Keratinocyte (primary cell): ENCODE results near the gene CD300LD. TPM values are rescaled to one million over a fixed set of nuclear protein-coding genes. Genes with fewer than 3 reads are reported as not detected.

ENCODE experiments used
- DNase-seq: peaks from one replicate; pipeline ENCODE4 v3.0.0-alpha.2; 2011; ENCODE audit warnings: low read depth, missing footprints, low spot score
- FAIRE-seq: peaks from 2 replicates; lab custom pipeline; 2011; peaks lifted over from hg19 to GRCh38; lab: Jason Lieb, UNC
- H2AFZ ChIP-seq: 2 replicates; pipeline ENCODE4 v1.6.0; 2012; ENCODE audit warnings: low read length, control low read depth, inconsistent platforms; ENCODE audit not compliant: control insufficient read depth
- H3K27ac ChIP-seq: 2 replicates; pipeline ENCODE4 v1.5.1; 2011; ENCODE audit warnings: low read length; ENCODE audit not compliant: control insufficient read depth, insufficient read depth
- H3K27me3 ChIP-seq: 3 replicates; pipeline ENCODE4 v1.6.0; 2011; ENCODE audit warnings: low read length; ENCODE audit not compliant: control insufficient read depth, insufficient read depth; ENCODE audit errors: extremely low read depth
- H3K36me3 ChIP-seq, 2 experiments: 2 replicates in 1 of 2; 3 replicates in 1 of 2; pipeline ENCODE4 v1.5.1; 2011; ENCODE audit warnings: low read length in 2 of 2, mild to moderate bottlenecking in 1 of 2; ENCODE audit not compliant: control insufficient read depth in 2 of 2, insufficient read depth in 2 of 2; ENCODE audit errors: extremely low read depth in 1 of 2
- H3K4me1 ChIP-seq: 3 replicates; pipeline ENCODE4 v1.5.1; 2011; ENCODE audit warnings: low read length; ENCODE audit not compliant: control insufficient read depth, insufficient read depth; ENCODE audit errors: extremely low read depth
- H3K4me2 ChIP-seq: 3 replicates; pipeline ENCODE4 v1.6.0; 2011; ENCODE audit warnings: low read depth, low read length; ENCODE audit not compliant: control insufficient read depth, insufficient read depth; ENCODE audit errors: extremely low read depth
- H3K4me3 ChIP-seq, 3 experiments: fragments of 200-600 bp in 1 of 3; sonication (generic) in 1 of 3; 2 replicates in 2 of 3; 3 replicates in 1 of 3; pipeline ENCODE4 v1.5.1; 2011 to 2016; ENCODE audit warnings: low read length in 3 of 3, mild to moderate bottlenecking in 3 of 3, control low read depth in 2 of 3, inconsistent platforms in 1 of 3, low read depth in 1 of 3, mixed read lengths in 1 of 3, mixed run types in 1 of 3, moderate library complexity in 1 of 3; ENCODE audit not compliant: control insufficient read depth in 2 of 3, insufficient read depth in 2 of 3; ENCODE audit errors: extremely low read depth in 1 of 3
- H3K79me2 ChIP-seq: 2 replicates; pipeline ENCODE4 v1.6.0; 2012; ENCODE audit warnings: low read length; ENCODE audit not compliant: control insufficient read depth, insufficient read depth
- H3K9ac ChIP-seq: 3 replicates; pipeline ENCODE4 v1.6.0; 2011; ENCODE audit warnings: low read length; ENCODE audit not compliant: control insufficient read depth, insufficient read depth; ENCODE audit errors: extremely low read depth
- H3K9me1 ChIP-seq: 3 replicates; pipeline ENCODE4 v1.6.0; 2011; ENCODE audit warnings: low read length; ENCODE audit not compliant: control insufficient read depth, insufficient read depth; ENCODE audit errors: extremely low read depth
- H3K9me3 ChIP-seq: 2 replicates; pipeline ENCODE4 v1.5.1; 2012; ENCODE audit warnings: low read depth, low read length; ENCODE audit not compliant: control insufficient read depth
- H4K20me1 ChIP-seq: 3 replicates; pipeline ENCODE4 v1.6.0; 2011; ENCODE audit warnings: low read length; ENCODE audit not compliant: control insufficient read depth, insufficient read depth; ENCODE audit errors: extremely low read depth
- CTCF ChIP-seq, 3 experiments: IDR thresholded peaks in 1 of 3; conservative IDR thresholded peaks in 1 of 3; optimal IDR thresholded peaks in 1 of 3; 2 replicates in 2 of 3; 3 replicates in 1 of 3; pipeline versions ENCODE3 to v1.5.1; 2011; ENCODE audit warnings: low read length in 3 of 3, mild to moderate bottlenecking in 3 of 3, moderate library complexity in 2 of 3, control low read depth in 1 of 3, inconsistent platforms in 1 of 3; ENCODE audit not compliant: insufficient read depth in 2 of 3; ENCODE audit errors: extremely low read depth in 1 of 3
- EZH2 ChIP-seq: IDR thresholded peaks from one replicate; pipeline ENCODE4 v1.6.1; 2012; ENCODE audit warnings: inconsistent platforms, mild to moderate bottlenecking, low read length, moderate library complexity
- dilution Hi-C: fragments of 300-500 bp; cut with MboI; formaldehyde crosslinking; loops from one replicate; pipeline ENCODE4 v1.7.0; 2020; ENCODE audit warnings: low sequenced_read_pairs; ENCODE audit not compliant: extremely low pct_ligation_motif_present
- polyA plus RNA-seq, 5 experiments: library from polyadenylated mRNA; depleted of rRNA in 3 of 5; stranded (reverse) in 3 of 5; stranded (forward) in 1 of 5; unstranded in 1 of 5; fragments of >200 nt; gene quantifications; 1 replicate in 1 of 5; 2 replicates in 3 of 5; 3 replicates in 1 of 5; pipeline versions ENCODE4 v1.2.1 to v1.2.3, GENCODE V29; 2011 to 2012; ENCODE audit warnings: missing spikeins in 2 of 5, low read depth in 1 of 5, low replicate concordance in 1 of 5

The CD300LD gene
- polyA plus RNA-seq, 1 donor (not counting 4 experiments of a cell fraction or from before 2014, with no cell fraction given) = not detected

GRCh38 chr17:74612046-74612445 is 20.0 kb upstream of the CD300LD start:
- Histone ChIP-seq H3K9me3 (no peaks in the 10 kb centered on the region), H3K4me3 (no peak overlapping the region), H4K20me1 (no peaks in the 10 kb centered on the region), H3K36me3 (no peaks in the 10 kb centered on the region), H3K79me2 (no peaks in the 10 kb centered on the region), H3K27ac (no peak overlapping the region), H3K27me3 (peaks cover 4% of the 10 kb centered on the region), H3K4me2 (no peak overlapping the region), H3K9me1 (no peaks in the 10 kb centered on the region), H3K9ac (no peak overlapping the region), H3K4me1 (no peaks in the 10 kb centered on the region), H2AFZ (no peak overlapping the region)
- DNase-seq (no peak), FAIRE-seq (no peak)
- dilution Hi-C loops = no loop called here
- TF ChIP-seq CTCF (optimal IDR thresholded peaks at IDR 0.05 in 1 of 3, IDR thresholded peaks at IDR 0.05 in 1 of 3, conservative IDR thresholded peaks at IDR 0.05 in 1 of 3; ENCODE audit: extremely low read depth in 1 of 3, insufficient read depth in 2 of 3, low read length in 3 of 3) (no peak), EZH2 (no peak)

- H3K4me2 ChIP-seq = no peak overlapping the region
- H2AFZ ChIP-seq = no peak overlapping the region
- no peak overlapping the region for H3K27ac ChIP-seq
- dilution Hi-C loops = no loop called here
- no peaks in the 10 kb centered on the region for H3K9me1 ChIP-seq
- no peaks in the 10 kb centered on the region for H3K9me3 ChIP-seq
- no peak for TF ChIP-seq EZH2
- TF ChIP-seq CTCF (optimal IDR thresholded peaks at IDR 0.05 in 1 of 3, IDR thresholded peaks at IDR 0.05 in 1 of 3, conservative IDR thresholded peaks at IDR 0.05 in 1 of 3; ENCODE audit: extremely low read depth in 1 of 3, insufficient read depth in 2 of 3, low read length in 3 of 3) = no peak
- no peaks in the 10 kb centered on the region for H3K36me3 ChIP-seq
- peaks cover 9% of the 10 kb centered on the region for H3K4me1 ChIP-seq
- no peaks in the 10 kb centered on the region for H4K20me1 ChIP-seq
- no peak overlapping the region for H3K4me3 ChIP-seq
- no peak for DNase-seq
- peaks cover 4% of the 10 kb centered on the region for H3K27me3 ChIP-seq
- H3K79me2 ChIP-seq = no peaks in the 10 kb centered on the region
- no peak for FAIRE-seq
- H3K9ac ChIP-seq = no peak overlapping the region
These were observed 18.0 kb upstream of the CD300LD start for GRCh38 chr17:74610108-74610507.
